ENCODE measurements around the gene DNAH11. TPM values are rescaled to one million over a fixed set of nuclear protein-coding genes. Genes with fewer than 3 reads are reported as not detected.

The DNAH11 gene
- polyA plus RNA-seq, 1 donor from 2014 or later: 0.16 TPM

- TF ChIP-seq, protein P1, sequence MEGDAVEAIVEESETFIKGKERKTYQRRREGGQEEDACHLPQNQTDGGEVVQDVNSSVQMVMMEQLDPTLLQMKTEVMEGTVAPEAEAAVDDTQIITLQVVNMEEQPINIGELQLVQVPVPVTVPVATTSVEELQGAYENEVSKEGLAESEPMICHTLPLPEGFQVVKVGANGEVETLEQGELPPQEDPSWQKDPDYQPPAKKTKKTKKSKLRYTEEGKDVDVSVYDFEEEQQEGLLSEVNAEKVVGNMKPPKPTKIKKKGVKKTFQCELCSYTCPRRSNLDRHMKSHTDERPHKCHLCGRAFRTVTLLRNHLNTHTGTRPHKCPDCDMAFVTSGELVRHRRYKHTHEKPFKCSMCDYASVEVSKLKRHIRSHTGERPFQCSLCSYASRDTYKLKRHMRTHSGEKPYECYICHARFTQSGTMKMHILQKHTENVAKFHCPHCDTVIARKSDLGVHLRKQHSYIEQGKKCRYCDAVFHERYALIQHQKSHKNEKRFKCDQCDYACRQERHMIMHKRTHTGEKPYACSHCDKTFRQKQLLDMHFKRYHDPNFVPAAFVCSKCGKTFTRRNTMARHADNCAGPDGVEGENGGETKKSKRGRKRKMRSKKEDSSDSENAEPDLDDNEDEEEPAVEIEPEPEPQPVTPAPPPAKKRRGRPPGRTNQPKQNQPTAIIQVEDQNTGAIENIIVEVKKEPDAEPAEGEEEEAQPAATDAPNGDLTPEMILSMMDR (IDR thresholded peaks at IDR 0.05; ENCODE audit: poor library complexity, severe bottlenecking): no peak
These were observed 75.1 kb downstream of the DNAH11 start (continued) for GRCh38 chr7:21617916-21618390.

DNA sequence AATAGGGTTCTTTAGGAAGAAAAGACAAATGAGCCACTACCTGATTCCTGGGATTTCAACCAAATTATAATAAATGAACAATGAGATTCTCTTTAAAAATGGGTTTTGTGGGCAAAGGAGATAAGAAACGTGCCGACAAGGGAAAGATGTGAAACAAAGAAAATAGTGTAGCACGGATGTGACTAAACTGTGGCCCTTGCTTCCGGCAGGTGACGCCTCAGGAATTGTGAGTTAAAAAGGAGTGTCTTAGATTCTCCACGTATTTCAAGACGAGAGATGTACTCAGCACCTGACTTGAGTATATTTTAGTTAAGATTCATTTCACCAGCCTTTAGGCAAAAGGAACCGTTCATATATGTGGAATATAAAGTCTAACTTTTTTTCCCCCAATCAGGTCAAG lies 75.9 kb downstream of the DNAH11 start:
- no peak overlapping the region for H3K4me2 ChIP-seq (ENCODE audit: low read length)

GRCh38 chr7:21620054-21620453 lies 77.2 kb downstream of the DNAH11 start:
- Histone ChIP-seq H3K4me3 (ENCODE audit: low read length) (no peak overlapping the region), H3K4me2 (ENCODE audit: low read length) (no peak overlapping the region), H3K79me2 (replicated peaks; ENCODE audit: insufficient read depth, low read length) (no peaks in the 10 kb centered on the region), H3K36me3 (ENCODE audit: insufficient read depth, low read length) (no peaks in the 10 kb centered on the region), H3K9me2 (ENCODE audit: insufficient read depth, low read length) (no peaks in the 10 kb centered on the region), H3K9me3 (ENCODE audit: low read length) (no peaks in the 10 kb centered on the region), H3K9ac (ENCODE audit: low read length) (no peak overlapping the region), H4K20me1 (ENCODE audit: insufficient read depth) (no peaks in the 10 kb centered on the region), H2AFZ (ENCODE audit: low read depth, low read length) (no peak overlapping the region), H3F3A (ENCODE audit: insufficient read depth, low read length, poor library complexity, severe bottlenecking) (no peaks in the 10 kb centered on the region), H3K27ac (ENCODE audit: low read length) (no peak overlapping the region), H3K27me3 (ENCODE audit: insufficient read depth, low read depth, low read length) (no peaks in the 10 kb centered on the region)
- TF ChIP-seq EP300 (conservative IDR thresholded peaks at IDR 0.05; ENCODE audit: poor library complexity, severe bottlenecking) (no peak), TAF1 (IDR thresholded peaks at IDR 0.05; ENCODE audit: low read depth) (no peak), SMC3 (conservative IDR thresholded peaks at IDR 0.05; ENCODE audit: poor library complexity) (no peak), POLR2AphosphoS5 (IDR thresholded peaks at IDR 0.05) (no peak), EZH2 (IDR thresholded peaks at IDR 0.05; ENCODE audit: borderline replicate concordance, insufficient read depth, low read length, poor library complexity, severe bottlenecking) (no peak), RAD21 (conservative IDR thresholded peaks at IDR 0.05) (no peak), MXI1 (conservative IDR thresholded peaks at IDR 0.05; ENCODE audit: poor library complexity, severe bottlenecking) (no peak)
- TF ChIP-seq, protein P2, sequence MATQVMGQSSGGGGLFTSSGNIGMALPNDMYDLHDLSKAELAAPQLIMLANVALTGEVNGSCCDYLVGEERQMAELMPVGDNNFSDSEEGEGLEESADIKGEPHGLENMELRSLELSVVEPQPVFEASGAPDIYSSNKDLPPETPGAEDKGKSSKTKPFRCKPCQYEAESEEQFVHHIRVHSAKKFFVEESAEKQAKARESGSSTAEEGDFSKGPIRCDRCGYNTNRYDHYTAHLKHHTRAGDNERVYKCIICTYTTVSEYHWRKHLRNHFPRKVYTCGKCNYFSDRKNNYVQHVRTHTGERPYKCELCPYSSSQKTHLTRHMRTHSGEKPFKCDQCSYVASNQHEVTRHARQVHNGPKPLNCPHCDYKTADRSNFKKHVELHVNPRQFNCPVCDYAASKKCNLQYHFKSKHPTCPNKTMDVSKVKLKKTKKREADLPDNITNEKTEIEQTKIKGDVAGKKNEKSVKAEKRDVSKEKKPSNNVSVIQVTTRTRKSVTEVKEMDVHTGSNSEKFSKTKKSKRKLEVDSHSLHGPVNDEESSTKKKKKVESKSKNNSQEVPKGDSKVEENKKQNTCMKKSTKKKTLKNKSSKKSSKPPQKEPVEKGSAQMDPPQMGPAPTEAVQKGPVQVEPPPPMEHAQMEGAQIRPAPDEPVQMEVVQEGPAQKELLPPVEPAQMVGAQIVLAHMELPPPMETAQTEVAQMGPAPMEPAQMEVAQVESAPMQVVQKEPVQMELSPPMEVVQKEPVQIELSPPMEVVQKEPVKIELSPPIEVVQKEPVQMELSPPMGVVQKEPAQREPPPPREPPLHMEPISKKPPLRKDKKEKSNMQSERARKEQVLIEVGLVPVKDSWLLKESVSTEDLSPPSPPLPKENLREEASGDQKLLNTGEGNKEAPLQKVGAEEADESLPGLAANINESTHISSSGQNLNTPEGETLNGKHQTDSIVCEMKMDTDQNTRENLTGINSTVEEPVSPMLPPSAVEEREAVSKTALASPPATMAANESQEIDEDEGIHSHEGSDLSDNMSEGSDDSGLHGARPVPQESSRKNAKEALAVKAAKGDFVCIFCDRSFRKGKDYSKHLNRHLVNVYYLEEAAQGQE (IDR thresholded peaks at IDR 0.05; ENCODE audit: borderline replicate concordance): no peak
- TF ChIP-seq, protein P1 (IDR thresholded peaks at IDR 0.05; ENCODE audit: poor library complexity, severe bottlenecking): no peak

More for the DNA sequence above, 75.9 kb downstream of the DNAH11 start:
- no peak overlapping the region for H3K27ac ChIP-seq (ENCODE audit: low read length)
- H3K9ac ChIP-seq (ENCODE audit: low read length): no peak overlapping the region
- no peak for TF ChIP-seq MXI1 (conservative IDR thresholded peaks at IDR 0.05; ENCODE audit: poor library complexity, severe bottlenecking)
- no peak for TF ChIP-seq SMC3 (conservative IDR thresholded peaks at IDR 0.05; ENCODE audit: poor library complexity)
- H3K9me3 ChIP-seq (ENCODE audit: low read length): no peaks in the 10 kb centered on the region
- H3K36me3 ChIP-seq (ENCODE audit: insufficient read depth, low read length): no peaks in the 10 kb centered on the region
- no peaks in the 10 kb centered on the region for H4K20me1 ChIP-seq (ENCODE audit: insufficient read depth)
- H2AFZ ChIP-seq (ENCODE audit: low read depth, low read length): no peak overlapping the region
- H3K79me2 ChIP-seq (replicated peaks; ENCODE audit: insufficient read depth, low read length): no peaks in the 10 kb centered on the region
- no peak overlapping the region for H3K4me3 ChIP-seq (ENCODE audit: low read length)
- H3F3A ChIP-seq (ENCODE audit: insufficient read depth, low read length, poor library complexity, severe bottlenecking): no peaks in the 10 kb centered on the region
- H3K27me3 ChIP-seq (ENCODE audit: insufficient read depth, low read depth, low read length): no peaks in the 10 kb centered on the region
- no peaks in the 10 kb centered on the region for H3K9me2 ChIP-seq (ENCODE audit: insufficient read depth, low read length)

All from neural cell (in vitro differentiated cells).